Suprapubic skin (tissue), 4 donors: ENCODE measurements around the gene MTX2.

ENCODE experiments used
- CTCF ChIP-seq, 2 donors: fragments of 200-600 bp in 1 of 2; fragments of 450-650 bp in 1 of 2; sonication (generic) in 1 of 2; IDR thresholded peaks; one replicate each; pipeline ENCODE4 v1.5.1; 2016 to 2019; ENCODE audit warnings: antibody characterized with exemption in 2 of 2, mild to moderate bottlenecking in 1 of 2, moderate library complexity in 1 of 2
- EP300 ChIP-seq: sonication (generic); formaldehyde crosslinking; IDR thresholded peaks from one replicate; pipeline ENCODE4 v1.6.1; 2017; ENCODE audit warnings: antibody characterized with exemption
- POLR2A ChIP-seq, 2 donors: fragments of 450-650 bp; IDR thresholded peaks; one replicate each; pipeline ENCODE4 v1.6.1; 2017; ENCODE audit warnings: antibody characterized with exemption in 2 of 2, mild to moderate bottlenecking in 2 of 2, moderate library complexity in 2 of 2
- POLR2AphosphoS5 ChIP-seq, 3 donors: sonication (generic); formaldehyde crosslinking; IDR thresholded peaks; one replicate each; pipeline ENCODE4 v1.6.1; 2017; ENCODE audit warnings: antibody characterized with exemption in 3 of 3

DNA sequence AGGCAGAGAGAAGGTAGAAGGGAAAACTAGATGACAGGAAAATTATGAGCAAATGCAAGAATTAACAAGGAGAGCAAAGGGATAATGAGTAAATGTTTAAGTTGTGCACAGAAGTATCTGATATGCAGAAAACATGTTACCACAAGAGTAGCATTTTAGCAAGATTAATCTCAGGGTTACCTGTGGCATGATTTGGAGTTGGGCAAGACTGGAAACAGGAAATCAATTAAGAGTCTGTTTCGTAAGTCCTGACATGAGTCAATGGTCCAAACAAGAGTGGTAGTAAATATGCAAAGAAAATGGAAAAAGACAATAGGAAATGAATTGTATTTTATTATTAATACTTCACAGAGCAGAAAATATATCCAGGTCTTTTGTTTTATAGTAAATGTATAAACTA is 17.3 kb upstream of the MTX2 start:
- TF ChIP-seq CTCF (IDR thresholded peaks at IDR 0.05) (no peak), POLR2A (IDR thresholded peaks at IDR 0.05) (no peak), POLR2AphosphoS5 (IDR thresholded peaks at IDR 0.05) (no peak), EP300 (no peak)
